ENCODE data around the gene ATP6V0D1. TPM values are rescaled to one million over a fixed set of nuclear protein-coding genes. Genes with fewer than 3 reads are reported as not detected.

Gene ATP6V0D1
- total RNA-seq, 1 donor from 2014 or later, result 74.5 TPM

DNA sequence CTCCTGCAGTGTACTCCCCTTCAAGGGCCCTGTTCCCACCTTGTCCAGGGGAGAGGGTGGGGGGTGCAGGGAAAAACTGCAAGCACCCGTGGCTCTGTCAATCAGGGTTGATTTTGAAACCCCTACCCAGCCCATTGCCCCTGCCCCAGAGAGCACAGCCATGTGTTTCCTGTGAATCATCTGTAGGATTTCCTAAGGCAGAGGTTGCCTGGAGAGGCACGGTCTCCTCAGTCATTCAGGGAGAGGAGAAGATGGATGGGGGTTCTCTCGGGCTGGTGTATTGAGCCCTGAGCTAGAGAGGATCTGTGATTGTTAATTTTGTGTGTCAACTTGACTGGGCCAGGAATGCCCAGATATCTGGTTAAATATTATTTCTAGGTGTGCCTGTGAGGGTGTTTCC lies 5.8 kb upstream of the ATP6V0D1 start:
- Mint-ChIP-seq H3K4me3 (no peak overlapping the region), H3K27me3 (no peaks in the 10 kb centered on the region), H3K27ac (peak overlapping the region; percentile 89), H3K4me1 (peaks cover 80% of the 10 kb centered on the region), H3K36me3 (ENCODE audit: low read depth) (peaks cover 23% of the 10 kb centered on the region), H3K9me3 (no peaks in the 10 kb centered on the region)
- CTCF ChIA-PET, result interaction anchor here (14.6 kb wide), 1 partner anchor 30 kb away, joined by 298 read pairs; no protein-coding TSS in a partner anchor
- POLR2A ChIA-PET, result interaction anchor here (1.3 kb wide), 1 partner anchor 30 kb away, joined by 6 read pairs; no protein-coding TSS in a partner anchor
- TF ChIP-seq CTCF (IDR thresholded peaks at IDR 0.05), result no peak
- DNase-seq (no peak), ATAC-seq (ENCODE audit: low read depth) (no peak)
- intact Hi-C loops (cut with micrococcal nuclease), result loop anchor here (10.0 kb wide), 1 partner anchor 748 kb away; the partner anchor contains the start of gene ESRP2

GRCh38 chr16:67483731-67484525 lies 3.0 kb upstream of the ATP6V0D1 start:
- CTCF ChIA-PET, result interaction anchor here (1.3 to 1.5 kb wide), 2 partner anchors 37 to 184 kb away, joined by 3 to 6 read pairs; no protein-coding TSS in a partner anchor
- Mint-ChIP-seq H3K36me3 (ENCODE audit: low read depth) (peaks cover 31% of the 10 kb centered on the region), H3K4me3 (no peak overlapping the region), H3K27me3 (no peaks in the 10 kb centered on the region), H3K9me3 (no peaks in the 10 kb centered on the region), H3K27ac (peak overlapping the region; percentile 76), H3K4me1 (peaks cover 68% of the 10 kb centered on the region)
- POLR2A ChIA-PET, result interaction anchor here (1.2 to 1.6 kb wide), 2 partner anchors 30 to 37 kb away, joined by 3 to 5 read pairs; no protein-coding TSS in a partner anchor
- intact Hi-C loops (cut with micrococcal nuclease), result loop anchor here (5.0 to 10.0 kb wide), 2 partner anchors 233 to 751 kb away; partner anchors contain the start of genes ESRP2 and GFOD2
- ATAC-seq (ENCODE audit: low read depth) (no peak), DNase-seq (no peak)
- no peak for TF ChIP-seq CTCF (IDR thresholded peaks at IDR 0.05)

DNA sequence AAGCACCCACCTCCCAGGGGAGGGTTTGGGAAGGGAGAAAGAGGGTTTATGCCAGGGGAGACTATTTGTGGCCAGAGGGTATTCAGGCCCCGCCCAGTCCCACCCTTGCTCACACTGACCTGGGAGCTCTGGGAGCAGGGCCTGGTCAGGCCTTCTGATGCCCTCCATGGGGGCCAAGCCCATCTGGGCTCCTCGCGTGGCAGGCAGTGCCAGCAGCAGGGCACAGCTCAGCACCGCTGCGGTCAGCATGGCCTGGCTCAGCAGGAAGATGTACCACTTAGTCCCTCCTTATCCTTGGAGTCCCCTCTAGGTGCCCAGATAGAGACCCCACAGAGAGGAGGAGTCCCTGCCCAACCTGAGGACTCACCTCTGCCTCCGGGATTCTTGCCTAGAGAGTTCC lies 2.2 kb upstream of the ATP6V0D1 start, which contains the start of gene AGRP:
Gene AGRP, minus strand, starts transcription at position 398 of the 400 bp plus-strand sequence. Its CDS starts 149 bp downstream, at position 249.
- H3K4me1 Mint-ChIP-seq, result peaks cover 67% of the 10 kb centered on the region
- peaks cover 33% of the 10 kb centered on the region for H3K36me3 Mint-ChIP-seq (ENCODE audit: low read depth)
- DNase-seq, result no peak
- ATAC-seq (ENCODE audit: low read depth), result no peak
- H3K4me3 Mint-ChIP-seq, result peak within 1 kb of the TSS; percentile 99
- H3K27ac Mint-ChIP-seq, result peak within 1 kb of the TSS; percentile 99
- no peaks in the 10 kb centered on the region for H3K9me3 Mint-ChIP-seq
- TF ChIP-seq CTCF (IDR thresholded peaks at IDR 0.05), result no peak
- intact Hi-C loops (cut with micrococcal nuclease), result loop anchor here (5.0 to 10.0 kb wide), 2 partner anchors 234 to 752 kb away; partner anchors contain the start of genes ESRP2 and GFOD2
- ChIA-PET POLR2A (interaction anchor here (4.3 kb wide), 1 partner anchor 33 kb away, joined by 73 read pairs; no protein-coding TSS in a partner anchor), CTCF (interaction anchor here (0.6 to 3.3 kb wide), 3 partner anchors 31 to 215 kb away, joined by 3 to 29 read pairs (median 6); no protein-coding TSS in a partner anchor)
- H3K27me3 Mint-ChIP-seq, result no peaks in the 10 kb centered on the region

GRCh38 chr16:67482233-67482924 lies 1.4 kb upstream of the ATP6V0D1 start:
- intact Hi-C loops (cut with micrococcal nuclease), result loop anchor here (5.0 to 10.0 kb wide), 2 partner anchors 235 to 752 kb away; partner anchors contain the start of genes ESRP2 and GFOD2
- H3K27ac Mint-ChIP-seq, result peak overlapping the region; percentile 99
- DNase-seq (no peak), ATAC-seq (ENCODE audit: low read depth) (no peak)
- POLR2A ChIA-PET, result interaction anchor here (2.0 to 4.3 kb wide), 5 partner anchors 8 to 80 kb away, joined by 7 to 73 read pairs (median 15); partner anchors contain the start of gene CTCF
- peak overlapping the region; percentile 99 for H3K4me3 Mint-ChIP-seq
- no peak for TF ChIP-seq CTCF (IDR thresholded peaks at IDR 0.05)
- H3K9me3 Mint-ChIP-seq, result no peaks in the 10 kb centered on the region
- H3K4me1 Mint-ChIP-seq, result peaks cover 67% of the 10 kb centered on the region
- H3K27me3 Mint-ChIP-seq, result no peaks in the 10 kb centered on the region
- H3K36me3 Mint-ChIP-seq (ENCODE audit: low read depth), result peaks cover 38% of the 10 kb centered on the region
- CTCF ChIA-PET, result interaction anchor here (0.6 to 4.4 kb wide), 11 partner anchors 11 to 214 kb away, joined by 3 to 65 read pairs (median 13); partner anchors contain the start of genes C16orf86, CARMIL2, ENKD1 and RIPOR1
